GM06990 (cell line): Measurements from ENCODE around the gene PDE11A.
A peak's percentile ranks its signal among the peaks of the same experiment; 100 is the strongest.

Experiments
- DNase-seq: peaks from one replicate; pipeline ENCODE4 v3.0.0-alpha.2; 2011; ENCODE audit not compliant: insufficient read length; ENCODE audit errors: extremely low read depth
- H3K27me3 ChIP-seq: replicated peaks from 2 replicates; pipeline ENCODE4 v1.6.0; 2011; ENCODE audit warnings: low read length; ENCODE audit not compliant: control insufficient read depth, insufficient read depth
- H3K36me3 ChIP-seq: 2 replicates; pipeline ENCODE4 v1.5.1; 2011; ENCODE audit warnings: low read length; ENCODE audit not compliant: control insufficient read depth, insufficient read depth
- H3K4me3 ChIP-seq: replicated peaks from 2 replicates; pipeline ENCODE4 v1.5.1; 2011; ENCODE audit warnings: low read depth, mild to moderate bottlenecking, control low read depth, low read length
- TF ChIP-seq, protein P1 (sequence below): IDR thresholded peaks from 2 replicates; pipeline ENCODE4 v1.5.1; 2011; ENCODE audit warnings: low read length, control low read depth, mild to moderate bottlenecking, inconsistent platforms; ENCODE audit not compliant: insufficient read depth, poor library complexity, severe bottlenecking

PDE11A gene

GRCh38 chr2:177721818-177722567 is 350.6 kb downstream of the PDE11A start:
- Histone ChIP-seq H3K36me3 (no peaks in the 10 kb centered on the region), H3K4me3 (no peak overlapping the region), H3K27me3 (no peaks in the 10 kb centered on the region)
- TF ChIP-seq, protein P1, sequence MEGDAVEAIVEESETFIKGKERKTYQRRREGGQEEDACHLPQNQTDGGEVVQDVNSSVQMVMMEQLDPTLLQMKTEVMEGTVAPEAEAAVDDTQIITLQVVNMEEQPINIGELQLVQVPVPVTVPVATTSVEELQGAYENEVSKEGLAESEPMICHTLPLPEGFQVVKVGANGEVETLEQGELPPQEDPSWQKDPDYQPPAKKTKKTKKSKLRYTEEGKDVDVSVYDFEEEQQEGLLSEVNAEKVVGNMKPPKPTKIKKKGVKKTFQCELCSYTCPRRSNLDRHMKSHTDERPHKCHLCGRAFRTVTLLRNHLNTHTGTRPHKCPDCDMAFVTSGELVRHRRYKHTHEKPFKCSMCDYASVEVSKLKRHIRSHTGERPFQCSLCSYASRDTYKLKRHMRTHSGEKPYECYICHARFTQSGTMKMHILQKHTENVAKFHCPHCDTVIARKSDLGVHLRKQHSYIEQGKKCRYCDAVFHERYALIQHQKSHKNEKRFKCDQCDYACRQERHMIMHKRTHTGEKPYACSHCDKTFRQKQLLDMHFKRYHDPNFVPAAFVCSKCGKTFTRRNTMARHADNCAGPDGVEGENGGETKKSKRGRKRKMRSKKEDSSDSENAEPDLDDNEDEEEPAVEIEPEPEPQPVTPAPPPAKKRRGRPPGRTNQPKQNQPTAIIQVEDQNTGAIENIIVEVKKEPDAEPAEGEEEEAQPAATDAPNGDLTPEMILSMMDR = no peak
- DNase-seq = no peak

GRCh38 chr2:177721087-177721486 is 351.5 kb downstream of the PDE11A start:
- no peaks in the 10 kb centered on the region for H3K36me3 ChIP-seq
- TF ChIP-seq, protein P1 = no peak
- no peak for DNase-seq
- H3K4me3 ChIP-seq = no peak overlapping the region
- H3K27me3 ChIP-seq = no peaks in the 10 kb centered on the region

- no peak for DNase-seq
- no peaks in the 10 kb centered on the region for H3K27me3 ChIP-seq
- no peaks in the 10 kb centered on the region for H3K36me3 ChIP-seq
- H3K4me3 ChIP-seq = no peak overlapping the region
- TF ChIP-seq, protein P1 = peak; percentile 23
Observed at GRCh38 chr2:177717831-177718618, 354.6 kb downstream of the PDE11A start.

- TF ChIP-seq, protein P1 = no peak
- no peaks in the 10 kb centered on the region for H3K36me3 ChIP-seq
- H3K4me3 ChIP-seq = no peak overlapping the region
- no peak for DNase-seq
- no peaks in the 10 kb centered on the region for H3K27me3 ChIP-seq
Observed at GRCh38 chr2:177716484-177716883, 356.1 kb downstream of the PDE11A start.

DNA sequence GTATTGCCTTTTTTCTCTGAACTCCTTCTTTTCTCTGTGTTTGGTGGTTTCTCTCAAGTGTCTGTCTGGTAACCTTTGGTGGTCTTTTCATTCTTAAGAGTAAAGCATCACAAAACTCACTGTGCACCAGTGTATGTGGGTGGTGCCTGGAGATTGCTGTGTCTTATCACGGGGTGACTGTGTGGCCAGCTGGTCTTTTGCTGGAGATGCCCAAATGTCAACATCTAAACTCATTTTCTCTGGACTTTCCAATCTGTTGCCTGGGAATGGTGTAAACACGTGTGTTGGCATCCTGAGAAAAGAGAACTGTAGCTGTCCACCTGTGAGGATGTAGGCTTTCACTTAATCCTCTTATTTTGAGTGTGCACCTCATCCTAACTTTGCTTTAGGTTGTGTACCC is 356.8 kb downstream of the PDE11A start:
- Histone ChIP-seq H3K27me3 (no peaks in the 10 kb centered on the region), H3K36me3 (no peaks in the 10 kb centered on the region), H3K4me3 (no peak overlapping the region)
- no peak for DNase-seq
- TF ChIP-seq, protein P1 = no peak
